ENCODE results near the gene ARL5C.

ARL5C gene

GRCh38 chr17:39165841-39166349, at the start of gene ARL5C:
Gene ARL5C, minus strand, starts transcription at chr17:39166161. Its CDS starts 401 bp downstream, at chr17:39165760.
- DNase-seq: no peak

GRCh38 chr17:39213852-39214251, 47.9 kb upstream of the ARL5C start:
- DNase-seq: no peak

- no peak for DNase-seq
These were observed 47.0 kb upstream of the ARL5C start for GRCh38 chr17:39212841-39213480.

GRCh38 chr17:39212195-39212810, 46.3 kb upstream of the ARL5C start:
- DNase-seq: no peak

GRCh38 chr17:39210093-39210434, 44.1 kb upstream of the ARL5C start:
- DNase-seq: no peak

GRCh38 chr17:39209317-39210092, 43.5 kb upstream of the ARL5C start:
- DNase-seq: peak; percentile 69 to 90

- no peak for DNase-seq
These were observed 42.9 kb upstream of the ARL5C start for GRCh38 chr17:39208893-39209292.

- DNase-seq: no peak
These were observed 42.2 kb upstream of the ARL5C start for GRCh38 chr17:39208136-39208535.

- no peak for DNase-seq
These were observed 39.2 kb upstream of the ARL5C start for GRCh38 chr17:39205112-39205526.

GRCh38 chr17:39204245-39204644, 38.3 kb upstream of the ARL5C start:
- no peak for DNase-seq

GRCh38 chr17:39200957-39201510, 35.1 kb upstream of the ARL5C start:
- DNase-seq: no peak

GRCh38 chr17:39200070-39200879, 34.3 kb upstream of the ARL5C start, which contains the start of gene RPL19:
Gene RPL19, plus strand, starts transcription at chr17:39200283. Its CDS starts 62 bp downstream, at chr17:39200345.
- peak; percentile 76 for DNase-seq

- DNase-seq: peak; percentile 77 to 90
These were observed 33.8 kb upstream of the ARL5C start for GRCh38 chr17:39199820-39200069.

- no peak for DNase-seq
These were observed 32.2 kb upstream of the ARL5C start for GRCh38 chr17:39198186-39198566.

- DNase-seq: peak; percentile 63 to 75
These were observed 31.6 kb upstream of the ARL5C start, which contains the start of gene CACNB1 for GRCh38 chr17:39197380-39198185. Gene CACNB1, minus strand, starts transcription at chr17:39197669. Its CDS starts 174 bp downstream, at chr17:39197495.

GRCh38 chr17:39196808-39197291, 30.9 kb upstream of the ARL5C start:
- DNase-seq: no peak

GRCh38 chr17:39196241-39196807, 30.4 kb upstream of the ARL5C start:
- DNase-seq: no peak

GRCh38 chr17:39195568-39196160, 29.7 kb upstream of the ARL5C start:
- DNase-seq: no peak

- no peak for DNase-seq
These were observed 29.1 kb upstream of the ARL5C start for GRCh38 chr17:39194985-39195524.
